ENCODE data around the gene ZNF280B.

DNA sequence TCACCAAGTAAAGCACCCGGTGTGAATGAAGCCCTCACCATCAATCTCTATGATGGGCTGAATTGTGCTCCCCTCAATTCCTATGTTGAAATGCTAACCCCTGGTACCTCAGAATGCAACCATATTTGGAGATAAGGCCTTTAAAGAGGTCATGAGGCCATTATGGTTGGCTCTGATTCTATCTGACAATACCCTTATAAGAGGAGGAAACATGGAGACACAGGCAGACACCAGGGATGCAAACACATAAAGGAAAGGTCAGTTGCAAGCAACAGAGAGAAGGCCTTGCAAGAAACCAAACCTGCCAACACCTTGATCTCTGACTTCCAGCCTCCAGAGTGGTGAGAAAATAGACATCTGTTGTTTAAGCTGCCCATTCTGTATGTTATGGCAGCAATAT, 24.9 kb upstream of the ZNF280B start:
- TF ChIP-seq CTCF (IDR thresholded peaks at IDR 0.05 in 8 of 11, conservative IDR thresholded peaks at IDR 0.05 in 3 of 11) = no peak
- TF ChIP-seq POLR2A (IDR thresholded peaks at IDR 0.05) = no peak

Data from spleen (tissue), 7 donors.